Fibroblast of lung (primary cell): ENCODE measurements around the gene AKAP13. TPM values are rescaled to one million over a fixed set of nuclear protein-coding genes. Genes with fewer than 3 reads are reported as not detected.

Experiments used
- DNase-seq, 2 donors: peaks; one replicate each; pipeline versions ENCODE4 v3.0.0 to v3.0.0-alpha.2; 2010; ENCODE audit warnings: low read depth in 2 of 2
- H2AFZ ChIP-seq: 2 replicates; pipeline ENCODE4 v1.5.1; 2012; ENCODE audit warnings: low read length, control low read depth, inconsistent platforms
- H3K27ac ChIP-seq: 2 replicates; pipeline ENCODE4 v1.5.1; 2011; ENCODE audit warnings: low read length, control low read depth; ENCODE audit not compliant: insufficient read depth
- H3K27me3 ChIP-seq: 2 replicates; pipeline ENCODE4 v1.5.1; 2011; ENCODE audit warnings: mild to moderate bottlenecking, low read length; ENCODE audit not compliant: control insufficient read depth, insufficient read depth
- H3K36me3 ChIP-seq: 2 replicates; pipeline ENCODE4 v1.5.1; 2011; ENCODE audit warnings: low read length; ENCODE audit not compliant: control insufficient read depth, insufficient read depth
- H3K4me1 ChIP-seq: 2 replicates; pipeline ENCODE4 v1.5.1; 2011; ENCODE audit warnings: low read length; ENCODE audit not compliant: control insufficient read depth, insufficient read depth; ENCODE audit errors: extremely low read depth
- H3K4me2 ChIP-seq: 2 replicates; pipeline ENCODE4 v1.5.1; 2011; ENCODE audit warnings: low read length, control low read depth; ENCODE audit not compliant: insufficient read depth; ENCODE audit errors: extremely low read depth
- H3K4me3 ChIP-seq, 4 experiments: fragments of 200-600 bp in 1 of 4; sonication (generic) in 1 of 4; replicated peaks in 1 of 4; 2 replicates each; pipeline ENCODE4 v1.5.1; 2011 to 2016; ENCODE audit warnings: low read length in 4 of 4, low read depth in 3 of 4, mild to moderate bottlenecking in 3 of 4, control low read depth in 2 of 4, inconsistent platforms in 1 of 4, mixed read lengths in 1 of 4; ENCODE audit not compliant: insufficient read depth in 1 of 4; ENCODE audit errors: control extremely low read depth in 1 of 4
- H3K79me2 ChIP-seq: 2 replicates; pipeline ENCODE4 v1.5.1; 2012; ENCODE audit warnings: mild to moderate bottlenecking, low read length, inconsistent platforms; ENCODE audit not compliant: control insufficient read depth, insufficient read depth
- H3K9ac ChIP-seq: 2 replicates; pipeline ENCODE4 v1.5.1; 2011; ENCODE audit warnings: mild to moderate bottlenecking, low read length, control low read depth; ENCODE audit not compliant: insufficient read depth
- H3K9me3 ChIP-seq: 2 replicates; pipeline ENCODE4 v1.5.1; 2012; ENCODE audit warnings: low read depth, low read length; ENCODE audit not compliant: control insufficient read depth, insufficient read depth
- H4K20me1 ChIP-seq: 2 replicates; pipeline ENCODE4 v1.5.1; 2011; ENCODE audit warnings: low read length; ENCODE audit not compliant: control insufficient read depth, insufficient read depth; ENCODE audit errors: extremely low read depth
- CTCF ChIP-seq, 2 donors: IDR thresholded peaks in 1 of 2; conservative IDR thresholded peaks in 1 of 2; 1 replicate in 1 of 2; 2 replicates in 1 of 2; pipeline ENCODE4 v1.5.1; 2011 to 2012; ENCODE audit warnings: low read length in 2 of 2, control low read depth in 1 of 2, inconsistent platforms in 1 of 2, low read depth in 1 of 2, mild to moderate bottlenecking in 1 of 2
- EZH2 ChIP-seq: IDR thresholded peaks from 2 replicates; pipeline ENCODE4 v1.5.1; 2012; ENCODE audit warnings: low read length, control low read depth, mild to moderate bottlenecking; ENCODE audit errors: missing control alignments
- polyA plus RNA-seq, 2 donors: library from polyadenylated mRNA; depleted of rRNA in 1 of 2; stranded (reverse) in 1 of 2; unstranded in 1 of 2; fragments of >200 nt; gene quantifications; 2 replicates each; pipeline ENCODE4 v1.2.1, GENCODE V29; 2011 to 2012; ENCODE audit warnings: missing spikeins in 1 of 2
- total RNA-seq: library from RNA; depleted of rRNA; stranded (reverse); fragments of >200 nt; gene quantifications from 2 replicates; pipeline ENCODE4 v1.2.1, GENCODE V29; 2014

Gene AKAP13
- total and polyA plus RNA-seq, 2 donors (not counting 1 experiment from before 2014, with no cell fraction given), result 8.3 to 68.4 TPM

DNA sequence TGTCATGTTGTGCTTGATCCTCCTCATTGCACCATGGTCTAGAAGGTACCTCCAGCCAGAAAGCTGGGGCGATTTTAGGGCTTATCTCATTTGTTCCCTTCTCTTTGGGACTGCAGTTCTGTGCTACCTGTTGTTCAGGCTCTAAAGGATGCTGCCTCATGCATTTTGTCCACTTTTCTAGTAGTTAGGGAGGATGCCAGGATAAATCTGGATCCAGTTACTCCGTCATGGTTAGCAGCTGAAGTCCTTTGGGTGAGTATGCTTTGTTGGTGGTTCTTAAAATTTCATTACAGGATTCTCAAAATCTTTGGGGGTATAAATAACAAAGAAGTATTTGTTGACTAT is 8.9 kb downstream of the AKAP13 start:
- Histone ChIP-seq H3K27me3 (no peaks in the 10 kb centered on the region), H2AFZ (no peak overlapping the region), H3K36me3 (no peaks in the 10 kb centered on the region), H3K79me2 (peaks cover 73% of the 10 kb centered on the region), H3K4me3 (no peak overlapping the region), H3K4me1 (no peaks in the 10 kb centered on the region), H3K9me3 (no peaks in the 10 kb centered on the region), H3K9ac (no peak overlapping the region), H3K27ac (no peak overlapping the region), H3K4me2 (no peak overlapping the region), H4K20me1 (peaks cover 3% of the 10 kb centered on the region)
- TF ChIP-seq CTCF (conservative IDR thresholded peaks at IDR 0.05 in 1 of 2, IDR thresholded peaks at IDR 0.05 in 1 of 2; ENCODE audit: low read depth in 1 of 2, low read length in 2 of 2), result no peak
- no peak for TF ChIP-seq EZH2
- no peak for DNase-seq

- no peak overlapping the region for H3K27ac ChIP-seq
- no peak overlapping the region for H2AFZ ChIP-seq
- TF ChIP-seq EZH2 (no peak), CTCF (conservative IDR thresholded peaks at IDR 0.05 in 1 of 2, IDR thresholded peaks at IDR 0.05 in 1 of 2; ENCODE audit: low read depth in 1 of 2, low read length in 2 of 2) (no peak)
- no peaks in the 10 kb centered on the region for H3K4me1 ChIP-seq
- H3K9ac ChIP-seq, result no peak overlapping the region
- H3K4me3 ChIP-seq, result no peak overlapping the region
- H3K36me3 ChIP-seq, result no peaks in the 10 kb centered on the region
- H4K20me1 ChIP-seq, result peaks cover 5% of the 10 kb centered on the region
- H3K4me2 ChIP-seq, result no peak overlapping the region
- no peaks in the 10 kb centered on the region for H3K9me3 ChIP-seq
- H3K27me3 ChIP-seq, result no peaks in the 10 kb centered on the region
- DNase-seq, result no peak
- peaks cover 74% of the 10 kb centered on the region for H3K79me2 ChIP-seq
Measured at GRCh38 chr15:85389772-85390171, 9.4 kb downstream of the AKAP13 start.

- Histone ChIP-seq H2AFZ (no peak overlapping the region), H3K79me2 (peaks cover 66% of the 10 kb centered on the region), H3K4me1 (no peaks in the 10 kb centered on the region), H3K9me3 (no peaks in the 10 kb centered on the region), H3K4me2 (no peak overlapping the region), H3K36me3 (no peaks in the 10 kb centered on the region), H3K9ac (no peak overlapping the region), H3K27ac (no peak overlapping the region), H3K27me3 (no peaks in the 10 kb centered on the region), H3K4me3 (no peak overlapping the region), H4K20me1 (peaks cover 5% of the 10 kb centered on the region)
- DNase-seq, result no peak
- TF ChIP-seq EZH2 (no peak), CTCF (conservative IDR thresholded peaks at IDR 0.05 in 1 of 2, IDR thresholded peaks at IDR 0.05 in 1 of 2; ENCODE audit: low read depth in 1 of 2, low read length in 2 of 2) (no peak)
Measured at GRCh38 chr15:85393210-85393609, 12.8 kb downstream of the AKAP13 start.
